Ishikawa (cell line): ENCODE data around the gene PGM3.

Experiments
- EGR1 ChIP-seq: IDR thresholded peaks from 2 replicates; pipeline ENCODE4 v1.6.1; 2012
- EP300 ChIP-seq: IDR thresholded peaks from 2 replicates; pipeline ENCODE4 v1.6.1; 2012; ENCODE audit warnings: borderline replicate concordance
- TAF1 ChIP-seq: IDR thresholded peaks from 2 replicates; pipeline ENCODE4 v1.6.1; 2012; ENCODE audit warnings: low read depth, mild to moderate bottlenecking
- TEAD4 ChIP-seq: IDR thresholded peaks from 2 replicates; pipeline ENCODE4 v1.6.1; 2012
- YY1 ChIP-seq: IDR thresholded peaks from 2 replicates; pipeline ENCODE4 v1.6.1; 2012; ENCODE audit warnings: low read depth
- TF ChIP-seq, protein P1 (sequence below): IDR thresholded peaks from 2 replicates; pipeline ENCODE4 v1.6.1; 2012; ENCODE audit warnings: low read depth, mild to moderate bottlenecking

DNA sequence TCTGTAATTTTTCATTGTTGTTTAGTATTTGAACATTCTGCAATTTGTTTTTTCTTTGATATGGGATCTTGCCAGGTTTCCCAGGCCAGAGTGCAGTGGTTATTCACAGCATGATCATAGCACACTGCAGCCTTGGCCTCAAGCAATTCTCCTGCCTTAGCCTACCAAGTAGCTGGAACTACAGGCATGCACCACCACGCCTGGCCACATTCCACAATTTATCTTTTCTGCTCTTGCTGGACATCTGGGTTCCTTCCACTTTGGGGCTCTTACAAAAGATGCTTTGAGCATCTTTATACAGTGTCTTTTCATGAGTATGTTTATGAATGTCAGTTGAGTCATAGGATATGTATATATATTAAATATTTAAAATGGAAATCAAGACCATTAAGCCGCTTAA is 42.0 kb downstream of the PGM3 start:
- TF ChIP-seq EGR1 (no peak), TAF1 (no peak), TEAD4 (no peak), YY1 (no peak), EP300 (no peak)
- TF ChIP-seq, protein P1, sequence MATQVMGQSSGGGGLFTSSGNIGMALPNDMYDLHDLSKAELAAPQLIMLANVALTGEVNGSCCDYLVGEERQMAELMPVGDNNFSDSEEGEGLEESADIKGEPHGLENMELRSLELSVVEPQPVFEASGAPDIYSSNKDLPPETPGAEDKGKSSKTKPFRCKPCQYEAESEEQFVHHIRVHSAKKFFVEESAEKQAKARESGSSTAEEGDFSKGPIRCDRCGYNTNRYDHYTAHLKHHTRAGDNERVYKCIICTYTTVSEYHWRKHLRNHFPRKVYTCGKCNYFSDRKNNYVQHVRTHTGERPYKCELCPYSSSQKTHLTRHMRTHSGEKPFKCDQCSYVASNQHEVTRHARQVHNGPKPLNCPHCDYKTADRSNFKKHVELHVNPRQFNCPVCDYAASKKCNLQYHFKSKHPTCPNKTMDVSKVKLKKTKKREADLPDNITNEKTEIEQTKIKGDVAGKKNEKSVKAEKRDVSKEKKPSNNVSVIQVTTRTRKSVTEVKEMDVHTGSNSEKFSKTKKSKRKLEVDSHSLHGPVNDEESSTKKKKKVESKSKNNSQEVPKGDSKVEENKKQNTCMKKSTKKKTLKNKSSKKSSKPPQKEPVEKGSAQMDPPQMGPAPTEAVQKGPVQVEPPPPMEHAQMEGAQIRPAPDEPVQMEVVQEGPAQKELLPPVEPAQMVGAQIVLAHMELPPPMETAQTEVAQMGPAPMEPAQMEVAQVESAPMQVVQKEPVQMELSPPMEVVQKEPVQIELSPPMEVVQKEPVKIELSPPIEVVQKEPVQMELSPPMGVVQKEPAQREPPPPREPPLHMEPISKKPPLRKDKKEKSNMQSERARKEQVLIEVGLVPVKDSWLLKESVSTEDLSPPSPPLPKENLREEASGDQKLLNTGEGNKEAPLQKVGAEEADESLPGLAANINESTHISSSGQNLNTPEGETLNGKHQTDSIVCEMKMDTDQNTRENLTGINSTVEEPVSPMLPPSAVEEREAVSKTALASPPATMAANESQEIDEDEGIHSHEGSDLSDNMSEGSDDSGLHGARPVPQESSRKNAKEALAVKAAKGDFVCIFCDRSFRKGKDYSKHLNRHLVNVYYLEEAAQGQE, result no peak
